Chondrocyte (in vitro differentiated cells): ENCODE measurements around the gene PARP3. TPM values are rescaled to one million over a fixed set of nuclear protein-coding genes. Genes with fewer than 3 reads are reported as not detected.
A peak's percentile ranks its signal among the peaks of the same experiment; 100 is the strongest.

Experiments
- DNase-seq: peaks from one replicate; pipeline ENCODE4 v3.0.0; 2021; ENCODE audit warnings: mixed read lengths, low spot score
- H3K27ac Mint-ChIP-seq: one replicate; pipeline ENCODE4 v1.8.0; 2021; ENCODE audit warnings: mild to moderate bottlenecking, moderate library complexity, mixed read lengths; ENCODE audit not compliant: unreplicated experiment
- H3K27me3 Mint-ChIP-seq: 2 replicates; pipeline ENCODE4 v1.8.0; 2021; ENCODE audit warnings: low read depth, mixed read lengths
- H3K36me3 Mint-ChIP-seq: 2 replicates; pipeline ENCODE4 v1.8.0; 2021; ENCODE audit warnings: low read depth, mixed read lengths
- H3K4me1 Mint-ChIP-seq: 2 replicates; pipeline ENCODE4 v1.8.0; 2021; ENCODE audit warnings: low read depth, mild to moderate bottlenecking, mixed read lengths
- H3K4me3 Mint-ChIP-seq: one replicate; pipeline ENCODE4 v1.8.0; 2021; ENCODE audit warnings: mild to moderate bottlenecking, moderate library complexity, mixed read lengths; ENCODE audit not compliant: unreplicated experiment
- H3K9me3 Mint-ChIP-seq: 2 replicates; pipeline ENCODE4 v1.8.0; 2021; ENCODE audit warnings: low read depth, mixed read lengths
- CTCF ChIP-seq: fragments of 200-600 bp; sonication (generic); IDR thresholded peaks from 2 replicates; pipeline ENCODE4 v1.5.0; 2021; ENCODE audit warnings: antibody characterized with exemption, mild to moderate bottlenecking, moderate library complexity
- total RNA-seq: library from RNA; stranded (reverse); gene quantifications from 3 replicates; pipeline ENCODE4 v1.2.1, GENCODE V29; 2021

Gene PARP3
- total RNA-seq, 1 donor from 2014 or later = 9.5 TPM

DNA sequence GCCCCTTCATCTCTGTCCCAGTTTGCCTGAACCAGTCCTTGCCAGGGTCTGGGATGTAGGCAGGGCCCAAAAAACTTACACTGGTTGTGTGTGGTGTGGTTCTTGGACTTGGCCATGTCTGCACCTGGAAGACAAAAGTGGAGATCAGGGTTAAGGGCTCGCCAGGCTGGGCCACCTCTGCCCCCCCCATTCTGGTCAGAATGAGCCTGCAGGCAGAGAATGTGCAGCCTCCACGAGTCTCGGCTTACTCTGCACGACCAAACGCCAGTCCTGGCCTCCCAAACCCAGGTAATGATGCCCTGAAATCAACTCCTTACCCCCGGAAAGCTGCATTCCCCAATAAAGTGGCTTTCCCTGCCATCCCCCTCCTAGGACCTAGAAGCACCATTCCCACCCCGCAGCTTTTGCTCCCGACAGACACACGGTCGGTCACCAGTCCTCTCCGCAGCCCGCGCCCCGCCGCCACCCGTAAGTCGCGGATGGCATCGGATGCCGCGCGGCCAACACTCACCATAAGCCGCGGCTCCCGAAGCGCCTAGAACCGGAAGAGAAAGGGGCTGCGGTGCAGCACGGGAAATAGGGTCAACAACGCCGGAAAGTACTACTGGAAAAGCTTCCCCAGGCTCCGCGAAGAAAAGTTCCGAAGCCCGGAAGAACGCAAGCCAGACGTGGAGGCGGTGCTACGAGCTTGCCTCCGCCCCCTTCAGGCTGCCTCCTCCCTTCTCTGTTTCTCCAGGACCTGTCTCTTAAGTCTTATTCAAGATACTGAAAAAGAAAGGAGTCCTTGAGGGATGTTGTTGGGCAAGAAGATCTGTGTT is 53.4 kb downstream of the PARP3 start, which contains the start of gene RPL29:
Gene RPL29, minus strand, starts transcription at position 550 of the 818 bp plus-strand sequence. Its CDS starts 434 bp downstream, at position 116.
- H3K36me3 Mint-ChIP-seq = peaks cover 12% of the 10 kb centered on the region
- peak; percentile 53 for TF ChIP-seq CTCF
- peaks cover 36% of the 10 kb centered on the region for H3K4me1 Mint-ChIP-seq
- peaks cover 2% of the 10 kb centered on the region for H3K27me3 Mint-ChIP-seq
- peak within 1 kb of the TSS; percentile 100 for H3K27ac Mint-ChIP-seq
- DNase-seq = no peak
- H3K4me3 Mint-ChIP-seq = peak within 1 kb of the TSS; percentile 100
- H3K9me3 Mint-ChIP-seq = no peaks in the 10 kb centered on the region

DNA sequence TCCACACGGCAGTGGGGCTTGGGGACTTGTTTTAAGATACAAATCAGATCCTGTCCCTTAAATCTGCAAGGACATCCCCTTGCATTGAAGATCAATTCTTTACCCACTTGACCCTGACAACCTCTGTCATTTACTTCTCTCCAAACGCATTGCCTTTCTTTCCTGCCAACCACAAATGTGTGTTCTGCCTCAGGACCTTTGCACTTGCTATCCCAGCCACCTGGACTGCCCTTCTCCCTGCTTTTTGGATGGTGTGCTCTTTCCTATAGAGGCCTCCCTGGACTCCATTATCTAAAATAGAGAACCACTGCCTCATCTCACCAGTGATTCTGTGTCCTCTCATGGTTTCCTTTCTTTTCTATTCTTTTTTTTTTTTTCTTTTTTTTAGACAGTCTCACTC is 55.0 kb downstream of the PARP3 start:
- H3K27me3 Mint-ChIP-seq = peaks cover 2% of the 10 kb centered on the region
- H3K9me3 Mint-ChIP-seq = no peaks in the 10 kb centered on the region
- no peak overlapping the region for H3K27ac Mint-ChIP-seq
- DNase-seq = no peak
- TF ChIP-seq CTCF = no peak
- H3K4me3 Mint-ChIP-seq = no peak overlapping the region
- peaks cover 10% of the 10 kb centered on the region for H3K36me3 Mint-ChIP-seq
- peaks cover 33% of the 10 kb centered on the region for H3K4me1 Mint-ChIP-seq

- Mint-ChIP-seq H3K4me1 (peaks cover 25% of the 10 kb centered on the region), H3K4me3 (no peak overlapping the region), H3K27me3 (peaks cover 2% of the 10 kb centered on the region), H3K27ac (no peak overlapping the region), H3K36me3 (peaks cover 10% of the 10 kb centered on the region), H3K9me3 (no peaks in the 10 kb centered on the region)
- DNase-seq = no peak
- TF ChIP-seq CTCF = no peak
Observed at GRCh38 chr3:51997935-51998596, 55.9 kb downstream of the PARP3 start.

Other genes starting within 250 kb of the PARP3 start
- gene GRM2, start 235.3 kb upstream of the PARP3 start, total RNA-seq = 0.10 TPM in 2 of 3 replicates, not detected in the other
- gene IQCF6, start 163.1 kb upstream of the PARP3 start, total RNA-seq = not detected in 3 replicates
- not detected in 3 replicates for gene IQCF2, start 80.7 kb upstream of the PARP3 start, total RNA-seq
- gene IQCF5, start 66.8 kb upstream of the PARP3 start, total RNA-seq = not detected in 3 replicates
- not detected in 3 replicates for gene IQCF1, start 39.0 kb upstream of the PARP3 start, total RNA-seq
- 18.0 to 21.0 TPM (median 19.7 TPM) in 3 replicates for gene RRP9, start 459 bp upstream of the PARP3 start, total RNA-seq
- gene GPR62, start 13.0 kb downstream of the PARP3 start, total RNA-seq = 0.19 TPM in 1 of 3 replicates, not detected in the others
- gene PCBP4, start 25.1 kb downstream of the PARP3 start, total RNA-seq = 35.5 to 63.8 TPM (median 55.7 TPM) in 3 replicates
- 24.3 to 38.0 TPM (median 25.7 TPM) in 3 replicates for gene ABHD14B, start 31.7 kb downstream of the PARP3 start, total RNA-seq
- 10.0 to 19.4 TPM (median 10.2 TPM) in 3 replicates for gene ABHD14A, start 32.7 kb downstream of the PARP3 start, total RNA-seq
- gene ACY1, start 41.2 kb downstream of the PARP3 start, total RNA-seq = 21.1 to 24.5 TPM (median 21.7 TPM) in 3 replicates
- 610 to 772 TPM (median 621 TPM) in 3 replicates for gene RPL29, start 53.5 kb downstream of the PARP3 start, total RNA-seq
- 32.5 to 33.6 TPM (median 33.3 TPM) in 3 replicates for gene DUSP7, start 114.2 kb downstream of the PARP3 start, total RNA-seq
- gene POC1A, start 212.1 kb downstream of the PARP3 start, total RNA-seq = 5.3 to 5.7 TPM (median 5.5 TPM) in 3 replicates